Activated naive CD4-positive, alpha-beta T cell treated with anti-CD3 and anti-CD28 coated beads, Interleukin-2, amount 10 ng/mL, durations not matched to agents 7 days and 5 days (primary cell): Measurements from ENCODE around the gene TFB2M.

Experiments
- CTCF ChIA-PET: fragments of 350-600 bp; sonication (Branson Sonifier 250); formaldehyde crosslinking; loops from one replicate; lab custom pipeline; 2021; ENCODE audit warnings: antibody characterized with exemption; lab: Charles Lee
- DNase-seq: peaks from one replicate; pipeline ENCODE4 v3.0.0-alpha.2; 2020
- H3K27ac Mint-ChIP-seq: one replicate; pipeline ENCODE4 v1.8.0; 2021; ENCODE audit warnings: mild to moderate bottlenecking, moderate library complexity, mixed read lengths
- H3K27me3 Mint-ChIP-seq: one replicate; pipeline ENCODE4 v1.8.0; 2021; ENCODE audit warnings: mild to moderate bottlenecking, mixed read lengths
- H3K36me3 Mint-ChIP-seq: one replicate; pipeline ENCODE4 v1.8.0; 2021; ENCODE audit warnings: mixed read lengths
- H3K4me1 Mint-ChIP-seq: one replicate; pipeline ENCODE4 v1.8.0; 2021; ENCODE audit warnings: mixed read lengths
- H3K4me3 Mint-ChIP-seq: one replicate; pipeline ENCODE4 v1.8.0; 2021; ENCODE audit warnings: mild to moderate bottlenecking, moderate library complexity, mixed read lengths
- H3K9me3 Mint-ChIP-seq: one replicate; pipeline ENCODE4 v1.8.0; 2021; ENCODE audit warnings: mixed read lengths

TFB2M gene

DNA sequence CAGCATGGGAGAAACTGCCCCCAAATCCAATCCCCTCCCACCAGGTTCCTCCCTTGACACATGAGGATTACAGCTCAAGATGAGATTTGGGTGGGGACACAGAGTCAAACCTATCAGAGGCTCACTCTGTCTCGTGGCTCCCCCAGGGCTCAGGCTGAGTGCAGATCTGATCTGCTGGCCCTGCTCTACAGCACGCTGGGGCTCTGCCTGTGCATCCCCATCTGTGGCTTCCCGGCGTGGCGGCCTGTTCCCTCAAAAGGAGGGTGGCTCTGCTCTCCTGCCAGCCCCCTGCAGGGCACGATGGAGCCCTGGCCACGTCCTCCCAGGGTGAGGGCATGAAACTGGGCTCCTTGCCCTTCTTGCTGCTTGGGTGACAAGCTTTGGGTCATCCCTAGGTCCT lies 39.1 kb downstream of the TFB2M start:
- no peaks in the 10 kb centered on the region for H3K36me3 Mint-ChIP-seq
- peaks cover 6% of the 10 kb centered on the region for H3K4me1 Mint-ChIP-seq
- H3K27ac Mint-ChIP-seq: no peak overlapping the region
- DNase-seq: no peak
- peaks cover 4% of the 10 kb centered on the region for H3K27me3 Mint-ChIP-seq
- H3K4me3 Mint-ChIP-seq: no peak overlapping the region
- H3K9me3 Mint-ChIP-seq: peaks cover 15% of the 10 kb centered on the region
- CTCF ChIA-PET: interaction anchor here (0.6 kb wide), 1 partner anchor 568 kb away, joined by 3 read pairs; no protein-coding TSS in a partner anchor

DNA sequence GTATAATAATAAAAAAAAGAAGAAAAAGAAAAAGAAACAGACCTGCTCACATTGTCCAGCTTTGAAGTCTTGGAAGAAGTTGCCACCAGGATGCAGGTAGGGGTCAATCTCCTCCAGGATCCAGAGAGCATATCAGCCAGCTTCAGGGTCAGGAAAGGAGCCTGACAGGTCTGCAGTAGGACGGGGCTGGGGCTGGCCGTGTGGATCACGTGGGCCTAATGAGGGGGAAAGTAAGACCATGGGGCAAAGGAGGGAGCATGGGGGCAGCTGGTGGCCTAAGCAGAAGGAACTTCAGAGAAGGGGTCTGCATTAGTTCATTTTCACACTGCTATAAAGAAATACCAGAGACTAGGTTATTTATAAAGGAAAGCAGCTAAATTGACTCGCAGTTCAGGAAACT lies 39.7 kb downstream of the TFB2M start:
- Mint-ChIP-seq H3K9me3 (peaks cover 20% of the 10 kb centered on the region), H3K4me1 (peaks cover 6% of the 10 kb centered on the region), H3K27me3 (peaks cover 4% of the 10 kb centered on the region), H3K36me3 (no peaks in the 10 kb centered on the region), H3K27ac (no peak overlapping the region), H3K4me3 (no peak overlapping the region)
- DNase-seq: no peak
- CTCF ChIA-PET: interaction anchor here (0.6 kb wide), 1 partner anchor 568 kb away, joined by 3 read pairs; no protein-coding TSS in a partner anchor

DNA sequence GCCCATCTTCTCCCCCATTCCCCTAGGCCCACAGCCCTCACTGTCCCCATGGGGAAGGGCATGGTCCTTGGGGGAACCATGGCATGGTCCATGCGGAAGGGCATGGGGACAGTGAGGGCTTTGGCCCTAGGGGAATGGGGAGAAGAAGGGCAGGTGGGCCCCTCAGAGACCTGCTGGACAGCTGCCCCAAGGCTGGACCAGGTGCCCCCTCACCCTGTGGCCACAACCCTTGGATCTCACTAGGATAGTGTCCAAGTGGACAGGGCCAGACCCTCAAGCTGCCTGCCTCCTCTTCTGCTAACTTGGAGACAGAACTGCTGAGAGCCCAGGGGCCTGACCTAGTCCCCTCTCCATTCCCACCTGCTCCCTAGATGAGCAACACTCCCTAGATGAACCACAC lies 46.5 kb downstream of the TFB2M start:
- DNase-seq: no peak
- Mint-ChIP-seq H3K9me3 (peaks cover 44% of the 10 kb centered on the region), H3K36me3 (peaks cover 1% of the 10 kb centered on the region), H3K27ac (no peak overlapping the region), H3K4me3 (no peak overlapping the region), H3K27me3 (no peaks in the 10 kb centered on the region), H3K4me1 (peaks cover under 1% of the 10 kb centered on the region)
- CTCF ChIA-PET: no interaction called here

DNA sequence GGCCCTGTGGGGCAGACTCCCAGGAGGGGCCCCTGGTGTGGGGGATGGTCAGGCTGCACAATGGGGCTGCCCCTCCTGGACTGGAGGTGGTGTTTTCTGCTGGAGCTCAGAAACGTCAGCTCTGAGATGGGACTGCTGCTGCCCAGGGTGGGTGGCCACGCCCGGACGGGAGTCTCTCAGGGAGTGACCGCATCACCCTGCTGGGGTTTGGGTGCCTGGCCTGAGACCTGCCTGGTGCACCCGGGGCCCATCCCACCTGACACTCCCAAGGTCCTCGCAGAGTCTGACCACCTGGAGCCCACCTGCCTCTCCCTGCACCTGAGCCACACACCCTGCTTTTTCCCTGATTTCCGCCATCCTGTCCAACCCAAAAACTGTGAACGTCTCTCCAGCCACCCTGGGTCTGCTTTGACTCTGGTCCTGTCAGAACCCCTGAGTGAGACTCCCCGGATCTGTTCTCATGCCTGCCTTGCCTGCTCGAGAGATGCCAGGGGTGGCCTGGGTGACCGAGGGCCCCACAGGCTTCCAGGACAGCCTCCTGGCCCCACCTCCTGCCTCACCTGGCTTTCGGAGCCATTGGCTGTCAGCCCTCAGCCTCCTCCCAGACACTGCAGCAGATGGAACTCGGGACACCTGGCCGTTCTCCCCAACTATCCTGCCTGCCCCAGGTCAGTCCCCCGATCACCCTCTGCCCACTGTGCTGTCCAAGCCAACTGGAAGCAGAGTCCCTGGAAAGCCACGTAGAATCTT lies 47.4 kb downstream of the TFB2M start:
- peaks cover 49% of the 10 kb centered on the region for H3K9me3 Mint-ChIP-seq
- no peaks in the 10 kb centered on the region for H3K27me3 Mint-ChIP-seq
- no peak for DNase-seq
- peaks cover 7% of the 10 kb centered on the region for H3K4me1 Mint-ChIP-seq
- H3K4me3 Mint-ChIP-seq: no peak overlapping the region
- peaks cover 4% of the 10 kb centered on the region for H3K36me3 Mint-ChIP-seq
- H3K27ac Mint-ChIP-seq: no peak overlapping the region
- CTCF ChIA-PET: no interaction called here

DNA sequence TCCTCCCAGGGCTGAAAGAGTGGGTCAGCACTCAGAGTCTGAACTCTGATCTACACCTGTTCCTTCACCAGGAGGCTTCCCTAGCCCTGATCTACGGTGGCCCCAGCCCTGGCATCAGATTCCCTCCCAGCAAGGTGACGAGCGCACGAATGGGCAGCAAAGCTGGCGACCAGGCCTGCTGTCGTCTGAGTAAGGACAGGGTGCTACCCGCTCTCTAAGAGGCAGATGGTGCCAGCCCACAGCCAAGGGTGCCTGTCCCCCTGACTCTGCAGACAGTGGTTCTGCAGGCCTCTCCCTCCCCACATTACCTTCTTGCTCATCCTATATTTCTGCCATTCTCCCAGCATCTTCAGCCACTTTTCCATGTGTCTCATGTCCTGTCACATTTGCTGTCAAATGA lies 48.7 kb downstream of the TFB2M start:
- no peak for DNase-seq
- H3K27me3 Mint-ChIP-seq: no peaks in the 10 kb centered on the region
- no peak overlapping the region for H3K27ac Mint-ChIP-seq
- CTCF ChIA-PET: no interaction called here
- H3K4me1 Mint-ChIP-seq: peaks cover 9% of the 10 kb centered on the region
- no peak overlapping the region for H3K4me3 Mint-ChIP-seq
- H3K36me3 Mint-ChIP-seq: peaks cover 4% of the 10 kb centered on the region
- peaks cover 52% of the 10 kb centered on the region for H3K9me3 Mint-ChIP-seq

DNA sequence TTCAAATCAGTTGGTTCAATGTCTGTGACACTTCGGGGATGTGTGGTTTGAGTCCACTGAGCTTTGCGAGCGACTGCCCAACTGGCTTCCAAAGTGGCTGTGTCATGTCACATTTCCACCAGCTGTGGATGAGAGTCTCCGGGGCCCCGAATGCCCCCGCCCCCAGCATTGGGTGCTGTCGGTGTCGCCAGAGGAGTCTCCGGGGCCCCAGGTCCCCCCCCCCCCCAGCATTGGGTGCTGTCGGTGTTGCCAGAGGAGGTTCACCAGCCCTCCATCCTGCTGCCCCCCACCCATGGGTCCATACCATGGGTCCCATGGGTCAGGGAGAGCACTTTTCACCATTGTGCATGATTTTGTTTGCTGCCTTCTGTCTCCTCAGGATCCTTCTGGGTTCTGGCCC lies 49.9 kb downstream of the TFB2M start:
- Mint-ChIP-seq H3K27me3 (no peaks in the 10 kb centered on the region), H3K36me3 (peaks cover 4% of the 10 kb centered on the region), H3K9me3 (peaks cover 45% of the 10 kb centered on the region), H3K4me3 (no peak overlapping the region), H3K27ac (no peak overlapping the region), H3K4me1 (peaks cover 9% of the 10 kb centered on the region)
- DNase-seq: no peak
- CTCF ChIA-PET: no interaction called here

DNA sequence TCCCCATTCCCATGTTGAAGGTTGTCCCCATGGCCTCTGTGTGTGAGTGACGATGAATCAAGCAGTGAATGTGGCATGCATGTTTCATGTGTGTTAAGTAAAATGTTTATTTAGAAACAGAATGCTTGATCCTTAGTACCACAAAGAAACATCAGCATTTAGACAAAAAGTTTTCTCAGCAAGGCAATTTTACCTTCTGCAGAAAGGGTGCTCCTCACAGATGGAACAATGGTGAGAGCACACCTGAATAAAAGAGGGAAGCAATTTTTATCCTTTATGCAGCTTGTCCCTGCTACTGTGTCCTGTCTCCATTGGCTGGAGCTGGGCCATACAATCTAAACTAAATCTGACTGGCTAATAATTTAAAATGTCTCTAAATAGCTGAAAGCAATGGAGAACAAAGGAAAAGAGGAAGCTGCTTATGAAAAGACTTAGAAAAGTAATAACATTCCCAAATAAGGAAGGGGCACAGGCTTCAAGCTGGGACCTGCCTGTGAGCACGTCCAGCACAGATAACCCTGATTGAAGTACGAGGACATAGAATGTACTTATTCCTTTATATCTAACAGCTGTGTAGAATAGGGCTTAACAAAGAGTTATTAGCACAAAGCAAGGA lies 50.6 kb downstream of the TFB2M start:
- peaks cover 43% of the 10 kb centered on the region for H3K9me3 Mint-ChIP-seq
- H3K27ac Mint-ChIP-seq: no peak overlapping the region
- H3K27me3 Mint-ChIP-seq: no peaks in the 10 kb centered on the region
- H3K4me1 Mint-ChIP-seq: peaks cover 9% of the 10 kb centered on the region
- H3K4me3 Mint-ChIP-seq: no peak overlapping the region
- CTCF ChIA-PET: no interaction called here
- no peak for DNase-seq
- H3K36me3 Mint-ChIP-seq: peaks cover 4% of the 10 kb centered on the region

DNA sequence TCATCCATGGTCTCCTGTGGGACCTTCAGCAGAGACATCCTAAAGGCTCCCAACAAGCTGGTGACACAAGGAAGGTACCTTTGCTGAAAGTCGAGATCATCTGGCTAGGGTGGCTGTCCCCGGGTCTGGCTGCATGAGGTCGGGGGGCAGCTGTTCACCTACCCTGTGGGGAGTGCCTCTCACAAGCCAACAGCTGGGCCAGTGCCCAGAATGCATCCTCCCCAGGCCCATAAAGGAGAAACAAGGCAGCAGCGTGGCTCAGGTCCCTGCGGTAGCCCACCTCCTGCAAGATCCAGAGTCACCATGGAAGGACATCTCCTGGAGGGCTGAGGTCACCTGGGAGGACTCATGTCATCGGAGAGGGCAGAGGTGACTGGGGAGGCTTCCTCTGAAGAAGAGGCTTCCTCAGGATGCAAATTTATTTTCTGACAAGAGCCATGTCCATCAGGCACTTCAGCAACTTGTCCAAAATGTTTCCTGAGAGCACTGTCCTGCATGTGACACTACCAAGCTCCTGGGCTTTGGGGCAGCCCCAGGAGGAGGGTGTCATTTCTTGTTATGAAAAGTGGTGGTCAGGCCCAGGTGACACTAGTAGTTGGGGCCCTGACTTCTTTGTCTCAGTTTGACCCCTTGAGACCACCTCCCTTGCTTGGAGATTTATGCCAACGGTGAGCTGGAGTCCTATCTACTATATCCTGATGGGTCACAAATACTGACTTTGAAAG lies 52.3 kb downstream of the TFB2M start:
- Mint-ChIP-seq H3K27ac (peak overlapping the region; percentile 52), H3K4me1 (peaks cover 9% of the 10 kb centered on the region), H3K36me3 (peaks cover 2% of the 10 kb centered on the region), H3K9me3 (peaks cover 32% of the 10 kb centered on the region), H3K4me3 (no peak overlapping the region), H3K27me3 (no peaks in the 10 kb centered on the region)
- CTCF ChIA-PET: interaction anchor here (0.6 to 0.9 kb wide), 2 partner anchors 16 to 19 kb away, joined by 3 read pairs; no protein-coding TSS in a partner anchor
- no peak for DNase-seq

DNA sequence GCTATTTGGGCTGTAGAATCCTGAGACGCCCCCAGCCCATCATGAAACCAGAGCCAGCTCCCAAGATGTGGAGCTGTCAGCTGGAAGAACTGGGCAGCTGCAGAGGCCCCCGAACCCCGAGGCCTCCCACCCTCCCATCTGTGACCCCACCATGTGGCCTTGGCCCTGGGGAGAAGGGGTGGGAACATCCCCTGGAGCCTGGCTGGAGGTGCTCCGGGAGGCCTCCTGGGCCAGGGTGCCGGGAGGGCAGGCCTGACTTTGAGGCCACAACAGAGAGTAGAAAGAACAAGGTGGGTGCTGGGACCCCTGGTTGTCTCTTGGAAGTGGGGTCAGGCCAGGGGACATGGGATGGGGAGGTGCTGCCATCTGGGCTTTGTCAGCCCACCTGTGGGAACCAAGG lies 53.0 kb downstream of the TFB2M start:
- Mint-ChIP-seq H3K4me3 (no peak overlapping the region), H3K9me3 (peaks cover 28% of the 10 kb centered on the region), H3K4me1 (peaks cover 14% of the 10 kb centered on the region), H3K36me3 (peaks cover 2% of the 10 kb centered on the region), H3K27me3 (no peaks in the 10 kb centered on the region), H3K27ac (no peak overlapping the region)
- CTCF ChIA-PET: no interaction called here
- no peak for DNase-seq

DNA sequence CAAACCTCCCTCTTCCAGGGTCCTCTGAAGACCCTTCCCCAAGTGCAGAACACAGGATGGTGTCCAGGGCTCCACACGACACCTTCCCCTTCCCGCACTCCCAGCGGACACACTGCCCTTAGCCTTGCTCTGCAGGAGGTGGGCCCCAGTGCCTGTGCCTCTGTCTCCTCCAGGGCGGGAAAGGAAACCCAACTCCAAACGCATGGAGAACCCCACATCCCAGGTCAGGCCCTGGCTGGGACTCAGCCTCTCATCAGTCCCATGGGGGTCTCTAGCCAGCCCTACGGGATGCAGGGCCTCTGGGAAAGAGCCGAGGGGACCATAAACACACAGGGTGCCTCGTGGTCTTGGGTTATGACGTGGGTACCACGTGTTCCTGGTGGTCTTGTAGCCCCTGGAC lies 53.4 kb downstream of the TFB2M start:
- no peaks in the 10 kb centered on the region for H3K27me3 Mint-ChIP-seq
- no peak for DNase-seq
- CTCF ChIA-PET: no interaction called here
- no peak overlapping the region for H3K27ac Mint-ChIP-seq
- H3K9me3 Mint-ChIP-seq: peaks cover 28% of the 10 kb centered on the region
- H3K36me3 Mint-ChIP-seq: peaks cover 2% of the 10 kb centered on the region
- no peak overlapping the region for H3K4me3 Mint-ChIP-seq
- peaks cover 18% of the 10 kb centered on the region for H3K4me1 Mint-ChIP-seq

DNA sequence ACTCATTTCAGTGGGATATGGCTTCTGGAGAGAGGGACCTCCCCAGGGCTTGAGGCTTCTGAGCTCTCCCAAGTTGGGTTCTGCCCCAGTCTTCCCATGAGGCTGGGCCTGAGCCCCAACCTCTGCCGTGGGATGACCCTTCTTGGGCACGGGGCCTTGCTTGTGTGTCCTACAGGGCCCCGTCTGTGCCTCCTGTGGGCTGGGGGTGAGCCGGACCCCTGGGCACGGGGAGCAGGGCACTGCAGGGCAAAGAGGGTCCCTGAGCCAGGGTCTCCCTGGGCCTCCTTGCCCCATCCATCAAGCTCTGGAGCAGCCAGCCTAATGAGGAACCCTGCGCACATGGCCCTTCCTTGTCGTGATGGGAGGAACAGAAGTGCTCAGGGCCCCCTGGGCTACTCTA lies 53.8 kb downstream of the TFB2M start:
- CTCF ChIA-PET: no interaction called here
- no peak overlapping the region for H3K4me3 Mint-ChIP-seq
- DNase-seq: no peak
- no peaks in the 10 kb centered on the region for H3K27me3 Mint-ChIP-seq
- peaks cover 25% of the 10 kb centered on the region for H3K9me3 Mint-ChIP-seq
- peaks cover 2% of the 10 kb centered on the region for H3K36me3 Mint-ChIP-seq
- peaks cover 22% of the 10 kb centered on the region for H3K4me1 Mint-ChIP-seq
- H3K27ac Mint-ChIP-seq: no peak overlapping the region

DNA sequence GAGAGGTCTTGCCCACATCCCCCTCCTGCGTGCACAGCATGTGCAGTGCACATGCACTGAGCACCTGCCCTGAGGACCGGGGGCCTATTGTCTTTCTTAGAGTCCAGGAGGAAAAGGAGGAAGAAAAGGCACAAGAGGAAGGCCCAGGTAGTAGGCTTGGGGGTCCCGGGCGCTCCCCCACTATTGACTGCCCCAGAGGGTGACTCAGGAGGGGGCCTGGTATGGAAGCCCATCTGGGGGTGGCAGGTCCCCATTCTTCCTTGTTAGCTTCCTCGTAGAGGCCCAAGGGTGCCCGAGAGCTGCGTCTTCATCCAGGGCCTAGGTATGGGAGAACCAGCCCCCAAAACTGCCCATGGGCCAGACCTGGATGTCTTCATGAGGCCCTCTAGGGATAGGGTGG lies 54.9 kb downstream of the TFB2M start:
- DNase-seq: no peak
- H3K27me3 Mint-ChIP-seq: no peaks in the 10 kb centered on the region
- peaks cover 27% of the 10 kb centered on the region for H3K4me1 Mint-ChIP-seq
- no peak overlapping the region for H3K4me3 Mint-ChIP-seq
- H3K36me3 Mint-ChIP-seq: peaks cover 2% of the 10 kb centered on the region
- CTCF ChIA-PET: no interaction called here
- peaks cover 22% of the 10 kb centered on the region for H3K9me3 Mint-ChIP-seq
- no peak overlapping the region for H3K27ac Mint-ChIP-seq

DNA sequence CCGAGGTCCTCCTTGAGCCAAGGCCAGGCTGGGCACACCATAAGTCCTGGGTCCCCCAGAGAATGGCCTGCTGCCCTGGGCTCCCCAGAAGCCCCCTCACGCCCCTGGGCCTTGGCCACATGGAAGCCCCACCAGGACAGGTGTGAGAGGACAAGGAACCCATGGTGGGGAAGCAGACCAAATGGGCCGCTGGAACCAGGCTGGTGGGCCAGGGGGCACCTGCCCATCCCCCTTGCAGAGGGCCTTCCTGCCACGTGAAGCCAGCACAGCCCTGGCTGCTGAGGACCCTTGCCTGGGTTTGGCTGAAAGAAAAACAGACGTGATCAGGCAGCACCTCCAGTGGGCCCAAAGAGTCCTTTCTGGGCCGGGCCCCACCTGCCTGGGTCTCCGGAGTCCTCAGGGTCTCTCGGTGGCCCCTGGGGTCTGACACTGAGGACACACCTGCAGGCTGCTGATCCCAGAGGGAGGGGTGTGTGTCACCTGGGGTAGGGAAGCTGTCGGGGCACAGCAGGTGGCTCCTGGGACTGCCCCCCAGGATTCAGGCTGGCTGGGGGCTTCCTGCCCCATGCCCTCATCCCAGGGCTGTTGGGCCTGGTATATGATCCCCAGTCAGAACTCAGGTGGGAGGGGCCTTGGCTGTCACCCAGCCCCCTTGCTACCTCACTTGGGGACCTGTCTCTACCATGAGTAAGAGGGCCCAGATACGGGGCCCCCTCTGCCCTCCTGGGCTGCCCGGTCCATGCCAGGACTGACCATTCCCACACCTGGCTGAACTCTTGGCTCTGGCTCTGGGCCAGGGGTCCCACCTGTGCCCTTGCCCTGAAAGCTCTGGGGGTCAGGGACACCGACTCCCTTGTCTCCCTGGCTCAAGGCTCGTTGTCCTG lies 55.7 kb downstream of the TFB2M start:
- Mint-ChIP-seq H3K36me3 (peaks cover 5% of the 10 kb centered on the region), H3K27me3 (no peaks in the 10 kb centered on the region), H3K4me3 (no peak overlapping the region), H3K27ac (no peak overlapping the region), H3K9me3 (peaks cover 16% of the 10 kb centered on the region), H3K4me1 (peaks cover 35% of the 10 kb centered on the region)
- DNase-seq: no peak
- CTCF ChIA-PET: no interaction called here
